B cell (primary cell): ENCODE data around the gene ADGRV1. TPM values are rescaled to one million over a fixed set of nuclear protein-coding genes. Genes with fewer than 3 reads are reported as not detected.

ENCODE experiments used
- ATAC-seq: fragments of 200-7000 bp; cut with Tn5 transposase; one replicate; pipeline ENCODE4 v1.10.0; 2021; ENCODE audit warnings: low read depth, mild to moderate bottlenecking, moderate number of reproducible peaks, moderate library complexity
- CTCF ChIA-PET: fragments of 350-600 bp; sonication (Branson Sonifier 250); formaldehyde crosslinking; loops from one replicate; lab custom pipeline; 2021; ENCODE audit warnings: antibody characterized with exemption, inconsistent platforms; lab: Charles Lee
- POLR2A ChIA-PET: fragments of 350-600 bp; sonication (Branson Sonifier 250); formaldehyde crosslinking; loops from one replicate; lab custom pipeline; 2021; ENCODE audit warnings: antibody characterized with exemption; lab: Charles Lee
- DNase-seq: peaks from one replicate; pipeline ENCODE4 v3.0.0; 2013
- H2AFZ ChIP-seq: 2 replicates; pipeline ENCODE4 v1.6.1; 2012; ENCODE audit warnings: mild to moderate bottlenecking, low read depth, low read length; ENCODE audit not compliant: insufficient read depth, poor library complexity, severe bottlenecking
- H3K27ac ChIP-seq, 2 donors: 1 replicate in 1 of 2; 2 replicates in 1 of 2; pipeline ENCODE4 v1.5.1; 2012 to 2013; ENCODE audit warnings: low read length in 2 of 2, mild to moderate bottlenecking in 2 of 2, moderate library complexity in 1 of 2
- H3K27me3 ChIP-seq, 4 experiments: fragments of 200-600 bp in 1 of 4; sonication (generic) in 1 of 4; replicated peaks in 1 of 4; 1 replicate in 2 of 4; 2 replicates in 2 of 4; pipeline versions ENCODE4 v1.6.1 to v1.7.0; 2013 to 2016; ENCODE audit warnings: low read length in 3 of 4, mild to moderate bottlenecking in 2 of 4, mixed read lengths in 1 of 4, moderate library complexity in 1 of 4; ENCODE audit not compliant: insufficient read depth in 4 of 4, control insufficient read depth in 3 of 4; ENCODE audit errors: control extremely low read depth in 1 of 4
- H3K36me3 ChIP-seq, 2 experiments: replicated peaks in 1 of 2; 1 replicate in 1 of 2; 2 replicates in 1 of 2; pipeline versions ENCODE4 v1.6.1 to v1.7.1; 2013; ENCODE audit warnings: low read length in 1 of 2; ENCODE audit not compliant: insufficient read depth in 2 of 2, control insufficient read depth in 1 of 2; ENCODE audit errors: control extremely low read depth in 1 of 2, extremely low read depth in 1 of 2
- H3K4me1 ChIP-seq, 2 donors: fragments of 200-600 bp in 1 of 2; sonication (generic) in 1 of 2; 1 replicate in 1 of 2; 2 replicates in 1 of 2; pipeline versions ENCODE4 v1.5.1 to v1.6.1; 2013 to 2017; ENCODE audit warnings: low read length in 2 of 2; ENCODE audit not compliant: control insufficient read depth in 2 of 2, insufficient read depth in 2 of 2
- H3K4me2 ChIP-seq: replicated peaks from 2 replicates; pipeline ENCODE3; 2012; ENCODE audit warnings: mild to moderate bottlenecking, low read depth, low read length; ENCODE audit not compliant: poor library complexity, severe bottlenecking
- H3K4me3 ChIP-seq, 5 experiments: fragments of 200-600 bp in 1 of 5; sonication (generic) in 1 of 5; 1 replicate in 3 of 5; 2 replicates in 2 of 5; pipeline versions ENCODE4 v1.5.1 to v1.7.0; 2011 to 2016; ENCODE audit warnings: low read length in 4 of 5, mild to moderate bottlenecking in 4 of 5, low read depth in 2 of 5, control low read depth in 1 of 5, moderate library complexity in 1 of 5; ENCODE audit not compliant: insufficient read depth in 1 of 5; ENCODE audit errors: control extremely low read depth in 1 of 5, extremely low read depth in 1 of 5
- H3K79me2 ChIP-seq: fragments of 200-600 bp; sonication (generic); one replicate; pipeline ENCODE4 v1.6.0; 2016; ENCODE audit warnings: low read length; ENCODE audit not compliant: control insufficient read depth, insufficient read depth
- H3K9ac ChIP-seq: fragments of 200-600 bp; sonication (generic); 2 replicates; pipeline ENCODE4 v1.6.1; 2017; ENCODE audit warnings: mild to moderate bottlenecking, low read length, moderate library complexity
- H3K9me3 ChIP-seq, 3 donors: one replicate each; pipeline versions ENCODE4 v1.6.1 to v1.7.1; 2013; ENCODE audit warnings: low read length in 2 of 3; ENCODE audit not compliant: control insufficient read depth in 2 of 3, insufficient read depth in 1 of 3; ENCODE audit errors: control extremely low read depth in 1 of 3
- H4K20me1 ChIP-seq: 2 replicates; pipeline ENCODE4 v1.6.0; 2012; ENCODE audit warnings: mild to moderate bottlenecking, low read length; ENCODE audit not compliant: insufficient read depth, control insufficient read depth, poor library complexity, severe bottlenecking
- H3K27ac Mint-ChIP-seq: one replicate; pipeline ENCODE4 v1.8.0; 2021; ENCODE audit warnings: mixed read lengths
- H3K27me3 Mint-ChIP-seq: one replicate; pipeline ENCODE4 v1.8.0; 2021; ENCODE audit warnings: mixed read lengths
- H3K4me1 Mint-ChIP-seq: one replicate; pipeline ENCODE4 v1.8.0; 2021; ENCODE audit warnings: mixed read lengths
- H3K4me3 Mint-ChIP-seq: one replicate; pipeline ENCODE4 v1.8.0; 2021; ENCODE audit warnings: mixed read lengths
- H3K9me3 Mint-ChIP-seq: one replicate; pipeline ENCODE4 v1.8.0; 2022; ENCODE audit warnings: mixed read lengths; ENCODE audit not compliant: insufficient read depth
- EZH2 ChIP-seq: IDR thresholded peaks from 2 replicates; pipeline ENCODE4 v1.6.1; 2012; ENCODE audit warnings: borderline replicate concordance, low read depth, mild to moderate bottlenecking, moderate library complexity, low read length; ENCODE audit not compliant: insufficient read depth, poor library complexity, severe bottlenecking
- WGBS: methylation state at CpG from one replicate; pipeline ENCODE4 v1.1.5; 2013; ENCODE audit warnings: missing lambda C conversion rate; ENCODE audit not compliant: insufficient coverage; 5-methylcytosine and 5-hydroxymethylcytosine counted together
- intact Hi-C: fragments of 100-400 bp; cut with micrococcal nuclease; formaldehyde crosslinking; loops from one replicate; pipeline ENCODE4 v1.10.0; 2022
- polyA plus RNA-seq: library from polyadenylated mRNA; depleted of rRNA; stranded (reverse); fragments of >200 nt; gene quantifications from 2 replicates; pipeline ENCODE4 v1.2.3, GENCODE V29; 2012
- total RNA-seq, 2 donors: library from RNA; stranded (reverse); fragments of 120-200 nt in 1 of 2; gene quantifications; 1 replicate in 1 of 2; 2 replicates in 1 of 2; pipeline versions ENCODE4 v1.2.3 to v1.2.4, GENCODE V29; 2013 to 2022
- TF ChIP-seq, protein P1 (sequence below): fragments of 200-600 bp; IDR thresholded peaks from one replicate; pipeline ENCODE4 v1.8.0; 2022; ENCODE audit warnings: antibody characterized with exemption, mild to moderate bottlenecking

Gene ADGRV1
- total and polyA plus RNA-seq, 2 donors (not counting 1 experiment from before 2014, with no cell fraction given): 0.07 TPM; not detected in 1

DNA sequence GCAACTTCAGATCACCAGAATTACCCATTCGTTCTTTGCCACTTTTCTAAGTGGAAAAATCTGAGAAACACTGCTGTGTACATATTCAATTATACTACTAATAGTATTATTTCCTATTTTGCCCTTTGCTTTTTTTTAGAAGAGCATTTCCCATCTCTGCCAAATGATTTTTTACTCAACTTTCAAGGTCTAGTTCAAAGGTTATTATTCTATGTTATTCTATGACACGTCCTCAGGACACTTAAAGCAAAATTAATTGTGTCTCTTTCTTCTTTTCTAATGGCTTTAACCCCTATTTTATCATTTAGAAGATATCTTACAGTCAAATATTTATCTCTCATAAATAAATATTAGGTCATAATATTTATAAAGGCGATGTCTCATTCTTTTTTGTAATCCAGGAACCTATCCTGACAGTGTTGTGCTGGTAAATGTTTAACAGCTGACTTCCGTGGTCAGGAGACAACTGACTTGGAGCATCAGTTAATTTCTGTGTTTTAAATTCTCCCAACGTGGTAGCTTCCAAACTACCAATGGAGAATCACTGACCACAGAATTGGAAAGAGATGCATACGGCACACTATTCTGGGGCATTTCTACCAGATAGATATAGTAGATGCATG, 449.3 kb downstream of the ADGRV1 start:
- Histone ChIP-seq H3K4me2 (no peak overlapping the region), H3K36me3 (no peaks in the 10 kb centered on the region), H3K9ac (no peak overlapping the region), H3K4me1 (no peaks in the 10 kb centered on the region), H3K79me2 (no peaks in the 10 kb centered on the region), H3K9me3 (no peaks in the 10 kb centered on the region), H2AFZ (no peak overlapping the region), H4K20me1 (no peaks in the 10 kb centered on the region), H3K4me3 (no peak overlapping the region), H3K27me3 (no peaks in the 10 kb centered on the region), H3K27ac (no peak overlapping the region)
- H3K4me3 Mint-ChIP-seq: no peak overlapping the region
- intact Hi-C loops: no loop called here
- ATAC-seq (no peak), DNase-seq (no peak)
- TF ChIP-seq, protein P1, sequence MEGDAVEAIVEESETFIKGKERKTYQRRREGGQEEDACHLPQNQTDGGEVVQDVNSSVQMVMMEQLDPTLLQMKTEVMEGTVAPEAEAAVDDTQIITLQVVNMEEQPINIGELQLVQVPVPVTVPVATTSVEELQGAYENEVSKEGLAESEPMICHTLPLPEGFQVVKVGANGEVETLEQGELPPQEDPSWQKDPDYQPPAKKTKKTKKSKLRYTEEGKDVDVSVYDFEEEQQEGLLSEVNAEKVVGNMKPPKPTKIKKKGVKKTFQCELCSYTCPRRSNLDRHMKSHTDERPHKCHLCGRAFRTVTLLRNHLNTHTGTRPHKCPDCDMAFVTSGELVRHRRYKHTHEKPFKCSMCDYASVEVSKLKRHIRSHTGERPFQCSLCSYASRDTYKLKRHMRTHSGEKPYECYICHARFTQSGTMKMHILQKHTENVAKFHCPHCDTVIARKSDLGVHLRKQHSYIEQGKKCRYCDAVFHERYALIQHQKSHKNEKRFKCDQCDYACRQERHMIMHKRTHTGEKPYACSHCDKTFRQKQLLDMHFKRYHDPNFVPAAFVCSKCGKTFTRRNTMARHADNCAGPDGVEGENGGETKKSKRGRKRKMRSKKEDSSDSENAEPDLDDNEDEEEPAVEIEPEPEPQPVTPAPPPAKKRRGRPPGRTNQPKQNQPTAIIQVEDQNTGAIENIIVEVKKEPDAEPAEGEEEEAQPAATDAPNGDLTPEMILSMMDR: no peak
- TF ChIP-seq EZH2: no peak
- CTCF ChIA-PET: no interaction called here
- POLR2A ChIA-PET: no interaction called here
- no CpG with 5 or more reads among the region's 6 CpGs for WGBS
- no peaks in the 10 kb centered on the region for H3K9me3 Mint-ChIP-seq
- no peak overlapping the region for H3K27ac Mint-ChIP-seq
- H3K4me1 Mint-ChIP-seq: no peaks in the 10 kb centered on the region
- peaks cover 3% of the 10 kb centered on the region for H3K27me3 Mint-ChIP-seq

DNA sequence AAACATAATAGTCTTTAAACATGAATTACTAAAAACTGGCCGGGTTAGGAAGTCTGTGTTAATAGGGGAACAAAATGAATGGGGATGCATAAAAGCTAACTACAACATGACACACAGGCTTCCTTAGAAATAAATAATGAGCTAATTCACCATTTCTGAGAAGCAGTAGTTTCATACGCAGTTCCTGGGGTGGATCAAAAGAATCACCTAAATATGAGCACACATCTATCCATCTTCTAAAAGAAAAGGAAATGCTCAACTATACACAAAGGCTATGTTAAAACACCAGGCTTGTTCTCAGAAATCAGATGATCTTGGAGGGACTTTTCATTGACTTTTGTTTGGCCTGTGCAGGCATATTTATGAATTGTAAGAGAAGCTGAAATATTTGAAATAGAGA, 451.5 kb downstream of the ADGRV1 start:
- Histone ChIP-seq H3K4me1 (no peaks in the 10 kb centered on the region), H4K20me1 (no peaks in the 10 kb centered on the region), H3K36me3 (no peaks in the 10 kb centered on the region), H2AFZ (no peak overlapping the region), H3K27me3 (no peaks in the 10 kb centered on the region), H3K9me3 (no peaks in the 10 kb centered on the region), H3K79me2 (no peaks in the 10 kb centered on the region), H3K9ac (no peak overlapping the region), H3K4me2 (no peak overlapping the region), H3K4me3 (no peak overlapping the region), H3K27ac (no peak overlapping the region)
- intact Hi-C loops: no loop called here
- Mint-ChIP-seq H3K9me3 (peaks cover 4% of the 10 kb centered on the region), H3K4me1 (no peaks in the 10 kb centered on the region), H3K27ac (no peak overlapping the region), H3K27me3 (no peaks in the 10 kb centered on the region), H3K4me3 (no peak overlapping the region)
- WGBS: no CpG with 5 or more reads among the region's 2 CpGs
- DNase-seq (no peak), ATAC-seq (no peak)
- TF ChIP-seq, protein P1: no peak
- no peak for TF ChIP-seq EZH2
- POLR2A ChIA-PET: no interaction called here
- CTCF ChIA-PET: no interaction called here
